CD4-positive, alpha-beta T cell treated with Interleukin-6 at 100 ng/mL for 8 hours (primary cell): ENCODE measurements around the gene PDE8B.

ENCODE experiments used
- DNase-seq: peaks from one replicate; pipeline ENCODE4 v3.0.0-alpha.2; 2020; ENCODE audit warnings: mixed read lengths, low spot score

The PDE8B gene

GRCh38 chr5:77400645-77401044 is 190.2 kb downstream of the PDE8B start:
- no peak for DNase-seq

GRCh38 chr5:77402796-77403195 is 192.3 kb downstream of the PDE8B start:
- no peak for DNase-seq

GRCh38 chr5:77407152-77407551 is 196.7 kb downstream of the PDE8B start:
- DNase-seq = no peak

DNA sequence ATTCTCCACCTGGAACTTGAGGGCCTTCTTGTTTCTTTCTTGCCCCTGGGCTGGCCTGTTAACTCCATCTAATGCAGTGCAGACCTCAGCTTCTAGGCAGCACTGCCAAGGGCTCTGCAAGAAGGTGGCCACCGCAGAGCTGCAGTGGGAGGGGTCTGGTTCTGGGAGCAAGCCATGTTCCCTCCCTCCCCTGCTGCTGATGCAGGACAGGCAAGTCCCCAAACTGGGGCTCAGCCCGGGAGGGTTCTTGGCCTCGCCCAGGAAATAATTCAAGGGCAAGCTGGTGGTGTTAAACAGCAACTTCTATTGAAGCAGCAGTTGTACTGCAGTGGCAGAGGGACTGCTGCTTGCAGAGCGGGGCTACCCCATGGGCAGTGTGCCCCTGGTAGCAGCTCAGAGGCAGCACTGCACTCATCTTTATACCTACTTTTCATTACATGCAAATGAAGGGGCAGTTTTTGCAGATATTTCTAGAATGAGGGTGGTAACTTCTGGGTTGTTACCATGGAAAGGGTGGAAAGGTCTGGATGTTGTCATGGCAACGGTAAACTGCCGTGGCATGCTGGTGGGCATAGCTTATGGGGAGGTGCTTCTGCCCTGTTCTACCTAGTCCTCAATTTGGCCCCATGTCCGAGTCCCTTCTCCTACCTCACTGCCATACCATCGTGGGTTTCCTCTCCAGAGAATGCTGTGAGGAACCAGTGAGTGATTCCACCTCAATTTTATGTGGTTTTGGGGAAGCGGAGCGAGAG is 199.6 kb downstream of the PDE8B start:
- DNase-seq = no peak

DNA sequence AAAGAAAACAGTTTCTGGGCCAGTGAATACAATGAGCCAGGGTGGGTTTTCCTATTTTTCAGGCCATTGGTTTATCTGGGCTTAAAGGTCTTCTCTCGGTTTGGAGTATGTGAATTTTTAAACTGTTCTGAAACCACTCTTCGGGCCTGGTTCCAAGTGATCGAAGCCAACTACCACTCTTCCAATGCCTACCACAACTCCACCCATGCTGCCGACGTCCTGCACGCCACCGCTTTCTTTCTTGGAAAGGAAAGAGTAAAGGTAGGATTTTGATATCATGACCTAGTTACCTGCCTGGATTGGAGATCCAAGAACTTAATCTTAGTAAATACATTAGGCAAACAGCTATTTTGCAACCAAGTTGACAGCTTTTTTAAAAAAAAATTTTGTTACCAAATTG is 202.6 kb downstream of the PDE8B start:
- no peak for DNase-seq

- no peak for DNase-seq
Measured at GRCh38 chr5:77418162-77418561, 207.7 kb downstream of the PDE8B start.

DNA sequence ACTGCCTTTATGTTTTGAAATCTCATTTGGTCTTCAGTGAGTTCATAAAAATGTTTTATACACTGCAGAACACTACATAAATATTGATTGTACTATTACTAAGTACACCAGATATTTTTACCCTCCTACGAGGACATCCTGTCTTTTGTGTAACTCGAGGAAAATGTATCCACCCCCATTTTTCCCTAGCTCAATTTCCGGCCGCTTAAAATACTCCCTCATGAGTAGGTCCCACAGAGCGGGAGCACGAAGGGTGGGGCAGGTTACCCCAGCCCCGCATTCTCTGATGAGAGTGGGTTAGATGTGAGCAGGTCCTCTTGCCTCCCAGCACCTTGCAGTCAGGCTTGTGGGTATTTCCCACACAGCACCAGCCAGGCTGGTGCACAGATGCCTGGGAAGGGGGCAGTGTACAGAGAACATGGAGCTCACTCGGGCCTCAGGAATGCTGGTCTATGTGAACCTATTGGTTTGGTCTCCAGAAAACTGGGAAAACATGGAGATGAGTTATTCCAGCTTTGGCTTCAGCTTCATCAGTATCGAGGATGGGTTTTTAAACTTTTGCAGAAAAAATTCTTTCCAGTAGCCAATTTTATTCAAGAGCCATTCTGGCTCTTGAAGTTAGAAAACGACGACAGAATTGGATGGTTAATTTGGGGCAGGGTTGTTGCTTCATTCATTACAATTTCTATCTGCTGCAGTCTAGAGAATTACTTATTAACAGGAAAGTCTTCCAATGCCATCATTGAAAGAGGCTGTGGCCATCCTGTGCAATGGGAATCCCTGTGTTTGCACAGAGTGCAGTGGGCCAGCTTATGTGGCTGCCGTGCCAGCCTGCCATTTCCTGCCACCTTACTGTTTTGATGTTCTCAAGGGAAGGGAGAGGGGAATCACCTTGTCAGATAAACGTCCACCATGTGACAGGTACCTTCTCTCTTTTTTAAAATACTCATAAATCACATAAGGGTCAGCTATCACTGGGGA is 208.4 kb downstream of the PDE8B start:
- DNase-seq = no peak

DNA sequence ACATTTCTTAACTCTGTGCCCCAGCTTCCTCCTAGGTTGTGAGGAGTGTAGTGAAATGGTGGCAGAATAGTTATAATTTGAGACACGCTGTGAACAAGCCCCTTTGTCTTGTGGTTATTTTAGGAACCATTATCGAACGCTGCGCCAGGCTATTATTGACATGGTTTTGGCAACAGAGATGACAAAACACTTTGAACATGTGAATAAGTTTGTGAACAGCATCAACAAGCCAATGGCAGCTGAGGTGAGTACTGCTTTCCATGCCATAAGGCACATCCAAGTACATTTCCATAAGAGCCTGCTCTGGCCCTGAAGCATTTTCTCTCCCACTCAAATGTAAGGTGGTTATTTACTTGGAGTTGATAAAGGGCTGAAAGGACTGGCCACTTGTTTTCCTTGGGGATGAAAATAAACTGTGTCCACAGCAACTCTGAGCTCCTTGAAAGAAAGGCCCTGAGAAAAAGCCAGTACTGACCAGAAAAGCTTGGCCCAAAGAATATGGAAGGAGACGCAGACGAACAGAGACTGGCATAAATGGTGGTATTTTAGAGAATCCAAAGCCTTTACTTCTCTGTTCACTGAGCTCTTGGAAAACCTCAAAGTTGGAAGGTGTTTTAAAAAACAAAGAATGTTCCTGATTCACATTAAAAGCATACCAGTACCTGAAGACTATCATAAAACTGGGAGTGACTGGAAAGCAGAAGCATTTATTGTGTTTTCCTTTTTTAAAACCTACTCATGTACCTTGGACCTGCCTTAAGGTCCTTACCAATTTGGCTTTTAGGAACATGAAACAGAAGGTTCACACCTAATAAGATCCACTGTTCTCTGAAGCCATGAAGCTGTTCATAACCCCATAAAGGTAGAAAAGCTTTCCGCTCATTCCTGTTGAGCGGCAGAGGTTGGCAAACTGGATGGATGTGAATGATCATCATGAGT is 209.4 kb downstream of the PDE8B start:
- no peak for DNase-seq

- no peak for DNase-seq
Measured at GRCh38 chr5:77420940-77421339, 210.5 kb downstream of the PDE8B start.

DNA sequence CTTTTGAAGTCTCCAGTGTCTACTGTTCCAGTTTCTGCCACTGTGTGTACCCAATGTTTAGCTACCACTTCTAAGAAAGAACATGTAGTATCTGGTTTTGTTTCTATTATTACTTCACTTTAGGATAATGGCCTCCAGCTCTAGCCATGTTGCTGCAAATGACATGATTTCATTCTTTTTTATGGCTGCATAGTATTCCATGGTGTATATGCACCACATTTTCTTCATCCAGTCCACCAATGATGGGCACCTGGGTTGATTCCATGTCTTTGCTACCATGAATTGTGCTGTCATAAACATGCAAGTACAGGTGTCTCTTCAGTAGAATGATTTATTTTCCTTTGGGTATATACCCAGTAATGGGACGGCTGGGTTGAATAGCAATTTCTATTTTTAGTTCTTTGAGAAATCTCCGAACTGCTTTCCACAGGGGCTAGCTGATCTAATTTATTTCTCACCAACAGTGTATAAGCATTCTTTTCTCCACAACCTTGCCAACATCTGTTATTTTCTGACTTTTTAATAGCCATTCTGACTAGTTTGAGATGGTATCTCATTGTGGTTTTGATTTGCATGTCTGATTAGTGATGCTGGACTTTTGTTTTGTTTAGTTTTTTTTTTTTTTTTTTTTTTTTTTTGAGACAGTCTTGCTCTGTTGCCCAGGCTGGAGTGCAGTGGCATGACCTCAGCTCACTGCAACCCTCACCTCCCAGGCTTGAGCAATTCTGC is 212.7 kb downstream of the PDE8B start:
- no peak for DNase-seq

- no peak for DNase-seq
Measured at GRCh38 chr5:77424921-77425320, 214.4 kb downstream of the PDE8B start.

DNA sequence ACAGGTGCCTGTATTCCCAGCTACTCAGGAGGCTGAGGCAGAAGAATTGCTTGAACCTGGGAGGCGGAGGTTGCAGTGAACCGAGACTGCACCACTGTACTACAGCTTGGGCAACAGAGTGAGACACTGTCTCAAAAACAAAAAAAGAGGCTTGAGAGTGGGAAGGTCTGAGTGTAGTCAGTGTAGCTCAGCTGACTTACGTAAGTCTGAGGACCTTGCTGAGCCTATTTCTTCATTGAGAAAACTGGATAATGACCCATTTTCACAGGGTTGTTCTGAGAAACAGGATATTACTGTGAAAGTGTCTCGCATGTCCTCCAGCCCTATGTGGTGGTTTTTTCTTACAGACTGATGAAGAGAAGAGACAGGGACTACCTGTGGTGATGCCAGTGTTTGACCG is 214.9 kb downstream of the PDE8B start:
- DNase-seq = no peak

DNA sequence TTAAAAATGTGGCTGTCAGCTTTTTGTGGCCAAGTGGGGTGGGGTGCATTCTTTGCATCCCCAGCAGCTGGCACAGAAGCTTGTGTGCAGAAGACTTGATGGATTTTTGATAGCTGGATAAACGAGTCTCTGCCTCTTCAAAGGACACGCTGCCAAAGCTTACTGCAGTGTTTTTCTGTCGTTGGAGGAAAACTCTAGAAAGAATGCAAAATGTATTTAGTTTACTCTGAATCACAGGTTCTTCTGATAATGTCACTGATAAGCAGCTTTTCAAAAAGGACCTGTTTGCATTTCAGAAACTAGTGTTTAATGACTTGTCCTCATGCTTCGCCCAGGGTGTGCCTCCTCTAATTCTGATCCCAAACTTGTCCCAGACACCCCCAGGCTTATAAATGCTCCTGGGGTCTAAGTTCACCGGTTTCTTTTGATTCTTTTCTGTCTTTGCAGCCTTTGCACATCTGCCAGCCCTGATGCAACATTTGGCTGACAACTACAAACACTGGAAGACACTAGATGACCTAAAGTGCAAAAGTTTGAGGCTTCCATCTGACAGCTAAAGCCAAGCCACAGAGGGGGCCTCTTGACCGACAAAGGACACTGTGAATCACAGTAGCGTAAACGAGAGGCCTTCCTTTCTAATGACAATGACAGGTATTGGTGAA is 215.6 kb downstream of the PDE8B start:
- DNase-seq = no peak

DNA sequence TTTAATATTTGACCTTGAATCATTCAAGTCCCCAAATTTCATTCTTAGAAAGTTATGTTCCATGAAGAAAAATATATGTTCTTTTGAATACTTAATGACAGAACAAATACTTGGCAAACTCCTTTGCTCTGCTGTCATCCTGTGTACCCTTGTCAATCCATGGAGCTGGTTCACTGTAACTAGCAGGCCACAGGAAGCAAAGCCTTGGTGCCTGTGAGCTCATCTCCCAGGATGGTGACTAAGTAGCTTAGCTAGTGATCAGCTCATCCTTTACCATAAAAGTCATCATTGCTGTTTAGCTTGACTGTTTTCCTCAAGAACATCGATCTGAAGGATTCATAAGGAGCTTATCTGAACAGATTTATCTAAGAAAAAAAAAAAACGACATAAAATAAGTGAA is 216.2 kb downstream of the PDE8B start:
- DNase-seq = no peak

GRCh38 chr5:77427998-77428397 is 217.5 kb downstream of the PDE8B start:
- DNase-seq = no peak

DNA sequence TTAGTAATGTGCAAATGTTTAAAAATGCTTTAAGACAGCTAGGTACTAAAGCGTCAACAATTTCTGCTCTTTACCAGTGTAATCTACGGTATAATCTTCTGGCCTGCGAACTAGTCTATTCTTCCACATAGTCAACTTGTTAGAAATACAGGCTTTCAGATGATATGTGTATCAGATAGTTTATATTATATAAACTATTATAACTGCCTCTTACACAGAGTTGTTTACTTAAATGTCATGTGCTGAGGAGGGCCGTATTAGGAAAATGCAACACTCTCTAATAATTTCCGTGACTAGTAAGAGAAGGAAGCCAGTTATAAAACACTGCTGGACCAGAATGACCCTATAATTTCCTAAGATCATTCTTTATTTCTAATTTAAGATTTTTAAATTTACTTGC is 218.0 kb downstream of the PDE8B start:
- no peak for DNase-seq

- DNase-seq = no peak
Measured at GRCh38 chr5:77430726-77431125, 220.2 kb downstream of the PDE8B start.

- DNase-seq = no peak
Measured at GRCh38 chr5:77431286-77431685, 220.8 kb downstream of the PDE8B start.

GRCh38 chr5:77431719-77432118 is 221.2 kb downstream of the PDE8B start:
- DNase-seq = no peak

- DNase-seq = no peak
Measured at GRCh38 chr5:77437194-77437593, 226.7 kb downstream of the PDE8B start.

GRCh38 chr5:77438071-77438470 is 227.6 kb downstream of the PDE8B start:
- DNase-seq = no peak
